HFF-Myc (cell line): ENCODE results near the gene STEEP1.
A peak's percentile ranks its signal among the peaks of the same experiment; 100 is the strongest.

Source experiments
- DNase-seq: peaks from one replicate; pipeline ENCODE4 v3.0.0-alpha.2; 2011; ENCODE audit warnings: low read depth; ENCODE audit errors: extremely low read depth
- H3K4me3 ChIP-seq: replicated peaks from 2 replicates; pipeline ENCODE4 v1.5.1; 2011; ENCODE audit warnings: low read depth, mild to moderate bottlenecking, control low read depth, low read length
- TF ChIP-seq, protein P1 (sequence below): IDR thresholded peaks from 2 replicates; pipeline ENCODE4 v1.5.1; 2012; ENCODE audit warnings: mild to moderate bottlenecking, low read depth, low read length, control low read depth; ENCODE audit errors: missing control alignments

The STEEP1 gene

DNA sequence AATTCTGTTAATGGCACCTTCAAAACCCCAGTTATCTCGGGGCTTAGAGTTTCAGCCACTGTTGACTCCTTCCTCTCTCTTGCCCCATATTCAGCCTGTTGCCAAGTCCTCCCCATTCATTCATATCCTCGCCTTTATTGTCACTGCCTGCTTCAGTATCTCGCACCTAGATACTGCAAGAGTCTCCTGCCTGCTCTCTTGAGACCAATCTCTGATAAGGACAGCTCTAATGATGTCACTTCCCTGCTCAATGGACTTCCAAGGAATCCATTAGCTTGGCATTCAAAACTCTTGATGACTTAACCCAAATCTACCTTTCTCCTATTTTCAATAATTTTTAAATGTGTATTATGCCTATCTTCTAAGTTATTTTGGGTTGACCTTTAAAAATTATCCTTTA, 8.0 kb upstream of the STEEP1 start:
- peak overlapping the region; percentile 56; the same call in 1 of the 2 replicates for H3K4me3 ChIP-seq

GRCh38 chrX:119570351-119570835, 5.2 kb upstream of the STEEP1 start:
- no peak overlapping the region for H3K4me3 ChIP-seq
- TF ChIP-seq, protein P1, sequence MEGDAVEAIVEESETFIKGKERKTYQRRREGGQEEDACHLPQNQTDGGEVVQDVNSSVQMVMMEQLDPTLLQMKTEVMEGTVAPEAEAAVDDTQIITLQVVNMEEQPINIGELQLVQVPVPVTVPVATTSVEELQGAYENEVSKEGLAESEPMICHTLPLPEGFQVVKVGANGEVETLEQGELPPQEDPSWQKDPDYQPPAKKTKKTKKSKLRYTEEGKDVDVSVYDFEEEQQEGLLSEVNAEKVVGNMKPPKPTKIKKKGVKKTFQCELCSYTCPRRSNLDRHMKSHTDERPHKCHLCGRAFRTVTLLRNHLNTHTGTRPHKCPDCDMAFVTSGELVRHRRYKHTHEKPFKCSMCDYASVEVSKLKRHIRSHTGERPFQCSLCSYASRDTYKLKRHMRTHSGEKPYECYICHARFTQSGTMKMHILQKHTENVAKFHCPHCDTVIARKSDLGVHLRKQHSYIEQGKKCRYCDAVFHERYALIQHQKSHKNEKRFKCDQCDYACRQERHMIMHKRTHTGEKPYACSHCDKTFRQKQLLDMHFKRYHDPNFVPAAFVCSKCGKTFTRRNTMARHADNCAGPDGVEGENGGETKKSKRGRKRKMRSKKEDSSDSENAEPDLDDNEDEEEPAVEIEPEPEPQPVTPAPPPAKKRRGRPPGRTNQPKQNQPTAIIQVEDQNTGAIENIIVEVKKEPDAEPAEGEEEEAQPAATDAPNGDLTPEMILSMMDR = no peak
- no peak for DNase-seq

More for the DNA sequence above, 8.0 kb upstream of the STEEP1 start:
- no peak for DNase-seq
- TF ChIP-seq, protein P1 = no peak

DNA sequence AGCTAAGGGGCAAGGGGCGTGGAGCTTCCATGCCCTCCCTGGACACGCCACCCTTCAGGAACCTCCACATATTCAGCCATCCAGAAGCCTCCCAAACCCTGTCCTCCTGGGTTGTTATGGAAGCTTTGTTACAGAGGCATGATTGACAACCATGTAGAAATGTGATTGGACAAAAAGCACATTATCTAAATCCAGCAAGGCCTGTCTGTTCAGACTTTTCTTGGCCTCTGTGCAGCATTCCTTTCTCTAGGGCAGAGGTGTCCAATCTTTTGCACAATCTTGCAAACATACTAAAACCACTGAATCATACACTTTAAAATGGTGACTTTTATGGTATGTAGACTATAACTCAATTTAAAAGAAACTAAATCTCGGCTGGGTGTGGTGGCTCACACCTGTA, 12.7 kb downstream of the STEEP1 start:
- no peak overlapping the region for H3K4me3 ChIP-seq
- TF ChIP-seq, protein P1 = no peak
- DNase-seq = no peak

DNA sequence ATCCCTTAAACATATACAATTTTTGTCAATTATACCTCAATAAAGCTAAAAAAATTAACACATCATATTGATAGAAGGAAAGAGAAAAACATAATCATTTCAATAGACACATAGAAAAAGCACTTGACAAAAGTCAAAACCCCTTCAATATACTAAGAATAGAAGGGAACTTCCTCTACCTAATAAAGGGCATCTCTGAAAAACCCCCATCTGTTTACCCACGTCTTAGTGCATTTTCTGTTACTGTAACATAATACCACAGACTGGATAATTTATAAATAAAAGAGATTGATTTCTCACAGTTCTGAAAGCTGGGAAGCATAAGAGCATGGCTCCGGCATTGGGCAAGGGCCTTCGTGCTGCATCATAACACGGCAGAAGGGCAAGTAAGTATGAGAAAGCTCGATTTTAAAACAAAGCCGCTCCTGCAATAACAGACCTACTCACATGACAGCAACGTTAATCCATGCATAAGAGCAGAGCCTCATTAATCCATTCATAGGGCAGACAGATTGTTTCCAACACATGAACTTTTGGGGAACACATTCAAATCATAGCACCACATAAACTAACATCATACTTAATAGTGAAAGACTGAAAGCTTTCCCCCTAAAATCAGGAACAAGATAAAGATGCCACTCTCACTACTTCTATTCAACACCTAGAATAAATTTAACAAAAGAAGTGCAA, 15.7 kb downstream of the STEEP1 start:
- DNase-seq = no peak
- no peak overlapping the region for H3K4me3 ChIP-seq
- TF ChIP-seq, protein P1 = no peak

- TF ChIP-seq, protein P1 = no peak
- H3K4me3 ChIP-seq = no peak overlapping the region
- peak; percentile 27 for DNase-seq
These were observed 24.0 kb downstream of the STEEP1 start for GRCh38 chrX:119541188-119541587.

DNA sequence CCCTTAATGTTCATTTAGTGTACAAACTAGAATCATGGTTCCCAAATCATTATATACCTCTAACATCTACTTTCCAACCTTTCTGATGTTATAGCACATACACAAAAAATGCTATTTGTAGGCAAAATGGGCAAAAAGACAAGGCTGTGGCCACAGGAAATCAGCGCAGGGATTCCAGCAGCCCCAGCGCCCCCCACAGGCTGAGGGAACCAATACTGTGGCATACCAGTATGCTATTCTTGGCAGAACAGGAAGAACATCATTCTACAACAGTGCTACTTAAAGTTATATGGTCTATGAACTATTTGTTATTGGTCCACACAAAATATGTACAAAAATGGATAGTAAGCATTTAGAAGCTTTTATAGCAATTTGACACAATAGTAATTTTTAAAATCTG, 25.3 kb downstream of the STEEP1 start:
- TF ChIP-seq, protein P1 = no peak
- H3K4me3 ChIP-seq = no peak overlapping the region
- no peak for DNase-seq
